GM13976 (cell line): ENCODE measurements around the gene CNTFR.

Source experiments
- DNase-seq: peaks from one replicate; pipeline ENCODE4 v3.0.0; 2012; ENCODE audit warnings: low spot score
- in situ Hi-C: fragments of 300-500 bp; cut with MboI; formaldehyde crosslinking; loops from one replicate; pipeline ENCODE4 v1.12.0; 2022; ENCODE audit warnings: low sequenced_read_pairs, mixed read lengths, inconsistent platforms; ENCODE audit not compliant: unreplicated experiment
- TF ChIP-seq, protein P1 (sequence below): IDR thresholded peaks from 2 replicates; pipeline ENCODE4 v1.5.1; 2012; ENCODE audit warnings: borderline replicate concordance, mild to moderate bottlenecking; ENCODE audit not compliant: insufficient read depth; ENCODE audit errors: extremely low read depth, missing control alignments, control extremely low read depth

The CNTFR gene

DNA sequence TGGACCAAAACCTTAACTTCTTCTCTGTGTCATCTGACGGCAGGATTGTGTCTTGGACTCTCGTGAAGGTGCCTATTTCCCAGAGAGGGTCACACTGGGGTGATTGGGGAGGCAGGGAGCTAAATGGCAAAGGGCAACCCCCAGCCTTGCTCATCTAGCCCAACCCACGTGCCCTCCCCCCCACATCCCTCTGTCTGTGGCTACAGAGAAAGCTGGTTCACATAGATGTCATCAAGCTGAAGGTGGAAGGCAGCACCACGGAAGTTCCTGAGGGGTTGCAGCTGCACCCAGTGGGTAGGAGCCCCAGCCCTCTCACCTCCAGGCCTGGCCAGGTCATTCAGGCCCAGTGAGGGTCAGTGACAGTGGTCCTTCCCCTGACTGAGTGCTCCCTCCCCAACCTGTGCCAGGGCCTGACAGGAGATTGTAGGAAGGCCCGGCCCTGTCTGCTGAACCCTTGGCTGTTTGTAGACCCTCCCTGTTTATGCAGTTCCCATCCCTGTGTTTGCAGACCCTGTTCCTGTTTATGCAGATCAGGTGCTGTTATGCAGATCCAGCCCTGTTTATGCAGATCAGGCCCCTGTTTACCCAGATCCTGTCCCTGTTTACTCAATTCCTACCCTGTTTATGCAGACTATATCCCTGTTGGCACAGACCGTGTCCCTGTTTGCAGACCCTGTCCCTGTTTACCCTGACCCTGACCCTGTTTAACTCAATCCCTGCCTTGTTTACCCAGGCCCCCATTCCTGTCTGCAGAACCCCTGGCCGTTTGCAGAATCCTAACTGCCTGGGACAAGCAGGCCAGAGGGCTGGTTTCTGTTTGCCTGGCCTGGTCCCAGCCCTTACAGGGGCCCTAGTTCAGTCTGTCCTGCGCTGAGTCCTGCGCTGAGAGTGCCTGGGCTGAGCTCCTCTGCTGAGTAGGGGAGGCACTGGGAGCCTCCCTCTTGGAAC, 77.1 kb downstream of the CNTFR start:
- in situ Hi-C loops: no loop called here
- TF ChIP-seq, protein P1, sequence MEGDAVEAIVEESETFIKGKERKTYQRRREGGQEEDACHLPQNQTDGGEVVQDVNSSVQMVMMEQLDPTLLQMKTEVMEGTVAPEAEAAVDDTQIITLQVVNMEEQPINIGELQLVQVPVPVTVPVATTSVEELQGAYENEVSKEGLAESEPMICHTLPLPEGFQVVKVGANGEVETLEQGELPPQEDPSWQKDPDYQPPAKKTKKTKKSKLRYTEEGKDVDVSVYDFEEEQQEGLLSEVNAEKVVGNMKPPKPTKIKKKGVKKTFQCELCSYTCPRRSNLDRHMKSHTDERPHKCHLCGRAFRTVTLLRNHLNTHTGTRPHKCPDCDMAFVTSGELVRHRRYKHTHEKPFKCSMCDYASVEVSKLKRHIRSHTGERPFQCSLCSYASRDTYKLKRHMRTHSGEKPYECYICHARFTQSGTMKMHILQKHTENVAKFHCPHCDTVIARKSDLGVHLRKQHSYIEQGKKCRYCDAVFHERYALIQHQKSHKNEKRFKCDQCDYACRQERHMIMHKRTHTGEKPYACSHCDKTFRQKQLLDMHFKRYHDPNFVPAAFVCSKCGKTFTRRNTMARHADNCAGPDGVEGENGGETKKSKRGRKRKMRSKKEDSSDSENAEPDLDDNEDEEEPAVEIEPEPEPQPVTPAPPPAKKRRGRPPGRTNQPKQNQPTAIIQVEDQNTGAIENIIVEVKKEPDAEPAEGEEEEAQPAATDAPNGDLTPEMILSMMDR: no peak
- DNase-seq: no peak

DNA sequence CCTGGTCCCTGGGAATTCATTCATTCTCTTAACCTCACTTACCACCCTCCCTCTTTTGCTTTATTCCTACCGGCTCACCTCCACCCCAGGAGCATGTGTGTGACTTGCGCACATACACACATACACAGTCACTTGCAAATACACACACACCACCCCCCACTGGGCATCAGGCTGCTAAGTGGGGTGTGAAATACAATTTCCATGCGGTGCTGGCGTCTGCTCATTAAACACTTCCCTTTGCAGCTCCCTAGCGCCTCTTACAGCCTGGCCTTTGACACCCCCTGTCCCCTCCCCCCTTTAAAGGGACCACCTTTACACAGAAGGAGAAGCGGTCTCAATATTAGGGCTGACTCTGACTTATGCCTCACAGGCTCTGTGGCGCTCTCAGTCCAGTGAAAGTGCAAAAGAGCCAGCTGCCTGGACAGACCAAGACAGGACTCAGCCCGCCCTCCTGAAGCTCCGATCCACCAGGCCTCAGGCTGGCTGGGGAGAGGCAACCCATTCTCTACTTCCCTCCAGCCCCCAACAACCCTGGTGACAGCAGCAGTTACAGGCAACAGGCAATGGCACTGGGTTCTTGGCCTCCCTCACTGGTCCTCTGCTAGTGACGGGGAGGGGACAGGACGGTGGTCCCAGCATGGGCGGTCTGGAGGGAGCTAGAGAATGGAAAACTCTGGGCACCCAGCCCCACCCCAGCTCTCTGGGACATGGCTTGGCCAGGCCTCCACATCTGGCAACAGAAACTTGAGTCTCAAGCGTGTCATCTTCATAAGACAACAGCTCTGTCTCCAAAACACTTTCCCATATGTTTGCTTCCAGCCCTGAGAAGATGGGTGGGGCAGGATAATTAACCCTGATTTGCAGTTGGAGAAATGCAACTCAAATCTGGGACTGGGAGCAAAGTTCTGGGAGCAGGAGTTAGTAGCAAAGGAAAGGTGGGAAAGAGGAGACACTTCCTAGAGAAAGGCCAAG, 78.7 kb downstream of the CNTFR start:
- in situ Hi-C loops: no loop called here
- DNase-seq: no peak
- TF ChIP-seq, protein P1: no peak

DNA sequence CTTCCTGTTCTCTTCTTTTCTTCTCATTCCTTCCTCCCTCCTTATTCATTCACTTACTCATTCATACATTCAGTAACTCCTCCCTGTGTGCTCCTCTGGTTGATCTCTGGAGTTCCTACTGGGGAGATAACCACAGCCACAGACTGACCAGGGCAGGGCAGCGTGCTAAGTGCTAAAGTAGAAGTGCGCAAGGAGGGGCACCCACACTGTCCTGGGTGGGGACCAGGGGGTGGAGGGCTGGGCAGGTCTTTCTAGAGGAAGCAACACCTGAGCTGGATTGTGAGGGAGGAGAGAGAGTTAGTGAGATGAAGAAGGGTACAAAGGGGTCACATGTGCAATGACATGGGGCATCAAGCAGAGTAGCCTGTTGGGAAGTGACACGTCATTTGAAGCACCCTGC, 80.6 kb downstream of the CNTFR start:
- no peak for DNase-seq
- TF ChIP-seq, protein P1: no peak
- in situ Hi-C loops: no loop called here

DNA sequence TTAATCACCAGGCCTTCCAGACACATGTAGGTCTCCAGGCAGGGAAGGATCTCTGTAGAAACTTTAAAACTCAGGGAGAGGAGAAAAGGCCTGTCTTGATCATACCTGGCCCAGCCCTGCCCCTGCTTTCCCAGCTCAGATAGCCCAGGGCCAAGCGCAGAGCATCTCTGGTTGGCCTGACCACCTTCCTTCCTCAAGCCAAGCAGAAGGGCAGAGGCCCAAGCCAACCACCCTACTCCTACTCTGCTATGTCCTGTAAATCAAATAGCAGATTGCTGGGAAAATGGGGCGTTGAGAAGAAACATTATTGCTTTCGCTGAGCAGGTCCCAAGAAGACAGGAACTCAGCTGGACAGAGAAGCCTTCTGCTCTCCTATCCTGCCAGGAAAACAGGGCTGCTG, 81.1 kb downstream of the CNTFR start:
- in situ Hi-C loops: no loop called here
- TF ChIP-seq, protein P1: no peak
- DNase-seq: no peak

DNA sequence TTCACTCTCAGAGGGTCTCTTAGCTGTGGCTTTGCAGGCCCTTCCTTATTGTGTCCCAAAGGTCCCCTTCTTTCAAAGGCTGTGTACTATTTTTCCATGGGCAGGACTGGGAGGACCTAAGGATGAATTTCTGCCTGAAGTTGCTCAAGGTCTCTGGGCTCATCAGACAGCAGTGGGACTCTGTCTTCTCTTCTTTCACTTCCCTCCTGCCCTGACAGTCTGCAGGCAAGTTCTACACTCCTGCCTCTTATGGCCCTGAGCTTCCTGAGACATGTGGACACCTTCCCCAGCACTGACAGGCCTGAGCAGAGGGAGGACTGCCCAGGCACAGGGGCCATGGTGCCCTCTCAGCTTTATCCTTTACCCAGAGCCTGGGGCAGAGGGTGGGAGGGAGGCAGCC, 81.6 kb downstream of the CNTFR start:
- in situ Hi-C loops: no loop called here
- TF ChIP-seq, protein P1: no peak
- DNase-seq: no peak

DNA sequence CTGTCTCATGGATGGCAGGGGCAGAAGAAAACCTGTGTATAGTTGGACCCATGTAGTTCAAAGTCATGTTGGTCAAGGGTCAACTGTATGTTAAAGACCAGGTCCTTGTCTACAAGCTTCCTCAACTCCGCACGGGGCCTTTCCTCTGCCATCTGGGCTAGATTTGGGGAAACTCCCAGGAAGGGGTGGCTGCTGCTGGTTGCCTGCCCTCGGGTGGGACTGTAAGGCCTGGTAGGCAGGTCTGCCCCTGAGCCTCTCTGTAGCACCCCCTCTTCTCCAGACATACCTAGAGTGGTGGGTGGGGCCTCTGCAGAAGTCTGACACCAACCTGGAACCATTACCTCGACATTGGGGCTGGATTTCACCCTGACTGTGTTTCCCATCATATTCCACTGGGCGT, 82.0 kb downstream of the CNTFR start:
- DNase-seq: no peak
- in situ Hi-C loops: no loop called here
- TF ChIP-seq, protein P1: no peak
